Measurements from ENCODE around the gene TAF4.

TAF4 gene

DNA sequence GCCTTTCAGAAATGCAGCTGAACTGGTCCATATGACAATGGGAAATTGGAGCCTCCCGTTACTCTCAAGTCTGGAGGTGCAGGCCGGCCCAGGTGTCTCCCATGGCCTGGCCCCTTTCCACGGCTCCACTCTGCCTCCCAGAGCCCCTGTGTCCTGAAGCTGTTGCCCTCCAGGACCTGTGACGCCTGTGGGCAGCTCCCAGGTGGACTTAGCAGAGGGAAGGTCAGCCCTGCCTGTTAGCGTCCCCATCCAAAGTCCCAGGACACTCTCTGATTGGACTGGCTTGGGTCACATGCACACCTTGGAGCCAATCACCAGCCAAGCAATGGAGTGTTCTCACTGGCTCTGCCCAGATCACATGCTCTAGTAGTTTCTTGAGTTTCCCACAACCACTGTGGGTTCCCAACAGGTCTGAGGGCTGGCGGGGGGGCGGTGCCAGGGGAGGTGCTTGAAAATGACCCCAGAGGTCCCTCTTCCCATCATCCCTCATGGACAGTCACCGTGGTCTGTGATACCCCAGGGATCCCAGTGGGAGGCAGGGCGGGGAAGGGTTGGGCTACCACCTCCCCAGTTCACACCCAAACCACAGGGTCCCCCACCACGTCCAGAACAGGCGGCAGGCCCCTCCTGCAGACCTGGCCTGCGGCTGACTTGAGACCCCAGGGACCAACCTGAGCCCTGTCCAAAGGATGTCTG, 135.6 kb downstream of the TAF4 start:
- DNase-seq (ENCODE audit: low spot score), result no peak

DNA sequence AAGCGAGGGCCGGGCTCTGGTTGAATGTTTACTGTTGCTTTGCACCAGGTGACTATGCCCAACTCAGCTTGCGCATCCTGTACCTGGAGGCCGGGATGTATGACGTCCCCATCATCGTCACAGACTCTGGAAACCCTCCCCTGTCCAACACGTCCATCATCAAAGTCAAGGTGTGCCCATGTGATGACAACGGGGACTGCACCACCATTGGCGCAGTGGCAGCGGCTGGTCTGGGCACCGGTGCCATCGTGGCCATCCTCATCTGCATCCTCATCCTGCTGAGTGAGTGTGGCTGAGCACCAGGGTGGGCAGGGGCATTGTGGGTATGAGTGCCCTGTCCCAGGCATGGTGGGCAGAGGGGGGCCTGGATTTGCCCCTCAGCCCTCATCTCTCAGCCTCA, 136.1 kb downstream of the TAF4 start:
- DNase-seq (ENCODE audit: low spot score), result no peak

DNA sequence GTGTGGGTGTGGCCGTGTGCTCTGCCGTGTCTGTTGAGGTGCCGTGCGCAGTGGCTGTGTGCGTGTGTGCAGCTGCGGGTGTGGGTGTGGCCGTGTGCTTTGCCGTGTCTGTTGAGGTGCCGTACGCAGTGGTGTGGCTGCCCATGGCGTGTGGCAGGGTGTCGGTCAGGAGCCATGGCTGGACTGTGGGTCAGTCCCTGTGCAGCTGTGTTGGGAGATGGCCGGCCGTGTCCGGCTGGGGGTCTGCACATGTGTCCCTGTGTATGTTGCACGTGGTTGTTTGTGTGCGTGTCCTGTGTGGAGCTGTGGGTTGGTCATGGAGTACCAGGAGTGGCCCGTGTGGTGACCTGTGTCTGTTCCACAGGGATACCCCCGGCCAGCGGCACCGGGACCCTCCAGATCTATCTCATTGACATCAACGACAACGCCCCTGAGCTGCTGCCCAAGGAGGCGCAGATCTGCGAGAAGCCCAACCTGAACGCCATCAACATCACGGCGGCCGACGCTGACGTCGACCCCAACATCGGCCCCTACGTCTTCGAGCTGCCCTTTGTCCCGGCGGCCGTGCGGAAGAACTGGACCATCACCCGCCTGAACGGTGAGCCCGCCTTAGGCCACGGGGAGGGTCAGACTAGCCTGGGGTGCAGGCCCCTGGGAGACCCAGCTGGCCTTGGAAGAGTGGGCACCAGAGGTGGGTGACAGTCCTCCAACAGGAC, 137.7 kb downstream of the TAF4 start:
- DNase-seq (ENCODE audit: low spot score), result no peak

DNA sequence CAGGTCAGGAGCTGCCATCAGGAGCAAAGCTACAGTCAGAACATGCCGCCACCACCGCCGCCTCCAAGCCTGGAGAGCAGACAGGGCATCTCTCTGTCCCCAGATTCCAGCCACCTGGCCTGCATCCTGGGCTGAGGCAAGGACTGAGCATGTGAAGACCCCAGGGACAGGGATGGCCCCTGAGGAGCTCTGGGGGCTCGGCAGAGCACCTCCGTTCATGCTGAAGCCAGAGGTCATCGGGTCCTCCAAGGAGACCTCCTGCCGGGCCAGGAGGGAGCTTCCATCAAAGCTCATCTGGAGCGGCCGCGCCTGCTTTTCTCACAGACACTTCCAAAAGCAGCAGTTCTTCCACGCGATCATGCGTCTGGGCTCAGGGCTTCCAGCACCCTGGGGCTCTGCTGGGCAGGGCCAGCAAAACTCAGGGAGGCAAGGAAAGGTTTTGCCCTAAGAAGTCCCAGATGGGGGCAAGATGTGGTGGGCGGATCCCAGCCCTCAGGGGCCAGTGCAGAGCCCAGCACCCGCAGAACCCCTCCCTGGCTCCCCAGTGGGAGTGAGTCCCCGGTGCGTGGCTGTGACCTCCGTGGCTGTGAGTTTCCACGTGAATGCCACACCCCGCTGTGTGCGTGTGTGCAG, 138.4 kb downstream of the TAF4 start:
- DNase-seq (ENCODE audit: low spot score), result no peak

DNA sequence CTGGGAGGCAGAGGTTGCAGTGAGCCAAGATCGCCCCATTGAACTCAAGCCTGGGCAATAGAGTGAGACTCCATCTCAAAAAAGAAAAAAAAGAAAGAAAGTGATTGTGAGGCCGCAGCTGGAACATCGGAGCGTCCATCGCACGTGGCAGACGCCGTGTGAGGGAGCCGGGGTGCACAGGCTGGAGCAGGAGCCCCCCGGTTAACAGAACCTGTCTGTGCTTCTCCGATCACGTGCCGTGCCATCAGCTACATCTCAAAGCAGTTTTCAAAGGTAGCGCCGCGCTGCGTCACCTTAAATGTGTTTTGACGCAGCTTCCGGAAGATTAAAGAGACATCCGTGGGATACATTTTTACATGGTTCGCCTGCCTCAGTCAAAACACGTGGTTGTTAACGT, 138.9 kb downstream of the TAF4 start:
- DNase-seq (ENCODE audit: low spot score), result no peak

DNA sequence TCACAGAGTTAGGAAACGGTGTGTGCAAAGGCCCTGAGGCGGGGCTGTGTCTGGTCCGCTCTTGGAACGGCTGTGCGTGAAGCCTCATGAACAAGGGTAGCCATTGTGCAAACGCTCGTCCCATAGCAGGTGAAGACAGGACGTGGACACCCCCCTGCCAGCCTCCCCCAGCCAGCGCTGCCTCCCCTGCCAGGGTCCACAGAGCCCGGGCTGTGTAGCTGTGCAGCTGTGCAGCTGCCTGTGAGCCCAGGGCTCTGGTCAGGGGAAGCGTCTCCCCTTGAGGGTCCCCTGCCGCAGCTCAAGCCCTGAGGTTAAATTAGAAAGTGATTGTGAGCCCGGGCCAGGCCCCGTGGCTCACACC, 139.4 kb downstream of the TAF4 start:
- no peak for DNase-seq (ENCODE audit: low spot score)

DNA sequence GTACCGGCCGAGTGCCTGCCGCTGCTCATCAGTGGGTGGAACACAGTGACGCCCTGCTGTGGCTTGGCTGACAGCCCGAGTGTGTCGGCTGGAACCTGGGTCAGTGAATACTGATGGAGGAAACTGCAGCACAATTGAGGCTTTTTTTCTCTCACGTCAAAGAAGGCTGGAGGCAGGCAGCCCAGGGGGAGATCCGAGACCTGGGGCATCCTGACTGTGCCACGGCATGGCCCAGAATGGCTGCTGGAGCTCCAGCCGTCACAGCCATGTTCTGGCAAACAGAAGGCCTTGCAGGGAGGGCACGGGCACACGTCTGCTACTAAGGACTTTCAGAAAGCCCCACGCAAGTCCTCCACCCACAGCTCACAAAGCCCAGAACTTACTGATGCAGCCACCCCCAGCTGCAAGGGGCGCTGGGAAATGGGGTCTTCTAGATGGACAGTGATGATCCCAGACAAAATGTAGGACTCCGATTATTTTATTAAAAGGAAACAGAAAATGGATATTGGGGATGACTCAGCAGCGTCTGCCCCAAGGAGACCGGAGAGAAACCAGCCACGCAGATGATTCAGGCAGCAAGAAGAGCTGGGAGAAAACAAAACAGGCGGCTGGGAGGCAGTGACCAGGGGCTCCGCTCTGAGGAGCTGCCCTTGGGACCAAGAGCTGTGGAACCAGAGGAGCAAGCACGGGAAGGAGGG, 140.0 kb downstream of the TAF4 start:
- no peak for DNase-seq (ENCODE audit: low spot score)

DNA sequence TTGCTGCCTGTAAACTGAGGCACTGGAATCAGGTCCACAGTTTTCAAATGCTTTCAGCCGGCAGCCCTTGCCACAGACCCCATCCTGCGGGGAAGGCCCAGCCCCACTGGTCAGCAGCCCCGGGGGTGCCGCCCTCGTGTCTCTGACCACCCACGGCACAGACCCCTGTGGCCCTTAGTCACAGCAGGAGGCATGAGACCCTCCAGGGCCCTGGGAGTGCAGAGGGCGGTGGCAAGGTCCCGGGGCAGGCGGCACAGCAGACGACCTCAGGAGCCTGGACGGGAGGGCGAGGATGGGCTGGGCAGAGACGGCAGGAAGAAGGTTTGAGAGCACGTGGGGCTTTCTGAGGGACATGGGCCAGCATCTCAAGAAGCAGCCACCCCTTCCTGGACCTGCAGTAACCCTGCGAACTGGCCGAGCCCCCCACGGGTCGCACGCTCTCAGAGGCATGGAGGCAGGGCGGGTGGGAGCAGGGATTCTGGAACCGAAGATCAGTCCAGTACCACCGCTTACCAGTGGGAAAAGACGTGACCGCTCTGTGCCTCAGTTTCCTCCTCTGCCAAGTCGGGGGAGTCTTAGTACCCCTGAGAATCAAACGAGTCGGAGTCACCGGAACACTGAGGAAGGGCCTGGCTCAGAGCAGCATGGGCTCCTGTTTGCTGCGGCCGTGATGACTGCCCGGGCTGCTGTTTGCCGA, 140.7 kb downstream of the TAF4 start:
- DNase-seq (ENCODE audit: low spot score), result no peak

Data from D341Med (cell line).